Gastroesophageal sphincter (tissue), 4 donors: ENCODE data around the gene SMURF1. TPM values are rescaled to one million over a fixed set of nuclear protein-coding genes. Genes with fewer than 3 reads are reported as not detected.

Experiments
- ATAC-seq: fragments of 150-250 bp; one replicate; pipeline ENCODE4 v1.9.1; 2016; ENCODE audit warnings: mild to moderate bottlenecking, moderate library complexity
- H3K27ac ChIP-seq, 4 donors: fragments of 200-600 bp; sonication (generic) in 3 of 4; 1 replicate in 3 of 4; 2 replicates in 1 of 4; pipeline ENCODE4 v1.5.1; 2016 to 2019
- H3K27me3 ChIP-seq: fragments of 200-600 bp; sonication (generic); one replicate; pipeline ENCODE4 v1.5.1; 2019
- H3K36me3 ChIP-seq, 2 donors: fragments of 200-600 bp; sonication (generic); one replicate each; pipeline ENCODE4 v1.5.1; 2019; ENCODE audit warnings: control low read depth in 1 of 2
- H3K4me1 ChIP-seq, 3 donors: fragments of 200-600 bp; sonication (generic); 1 replicate in 2 of 3; 2 replicates in 1 of 3; pipeline ENCODE4 v1.5.1; 2016 to 2019; ENCODE audit warnings: control low read depth in 2 of 3
- H3K4me3 ChIP-seq, 2 donors: fragments of 200-600 bp; sonication (generic); one replicate each; pipeline ENCODE4 v1.5.1; 2019; ENCODE audit warnings: mild to moderate bottlenecking in 1 of 2, moderate library complexity in 1 of 2
- H3K9me3 ChIP-seq, 3 donors: fragments of 200-600 bp; sonication (generic); one replicate each; pipeline ENCODE4 v1.5.1; 2017 to 2019; ENCODE audit warnings: control low read depth in 2 of 3
- EP300 ChIP-seq: sonication (generic); formaldehyde crosslinking; IDR thresholded peaks from one replicate; pipeline ENCODE4 v1.6.1; 2017; ENCODE audit warnings: antibody characterized with exemption, mild to moderate bottlenecking
- POLR2A ChIP-seq, 2 donors: fragments of 450-650 bp; IDR thresholded peaks; one replicate each; pipeline ENCODE4 v1.6.1; 2017; ENCODE audit warnings: antibody characterized with exemption in 2 of 2, mild to moderate bottlenecking in 2 of 2, moderate library complexity in 1 of 2
- POLR2AphosphoS5 ChIP-seq: sonication (generic); formaldehyde crosslinking; IDR thresholded peaks from one replicate; pipeline ENCODE4 v1.6.1; 2017; ENCODE audit warnings: antibody characterized with exemption
- WGBS, 2 donors: methylation state at CpG; one replicate each; pipeline ENCODE4 v1.1.5; 2018; ENCODE audit warnings: low coverage in 1 of 2; 5-methylcytosine and 5-hydroxymethylcytosine counted together
- total RNA-seq, 4 donors: library from RNA; depleted of rRNA; stranded (reverse); fragments of >200 nt; gene quantifications; one replicate each; pipeline ENCODE4 v1.1.0, GENCODE V29; 2016
- TF ChIP-seq, protein P1 (sequence below), 4 experiments: fragments of 200-600 bp in 2 of 4; fragments of 450-650 bp in 2 of 4; sonication (generic) in 1 of 4; IDR thresholded peaks; one replicate each; pipeline ENCODE4 v1.5.1; 2017 to 2019; ENCODE audit warnings: antibody characterized with exemption in 4 of 4, mild to moderate bottlenecking in 2 of 4, moderate library complexity in 2 of 4

Gene SMURF1
- total RNA-seq, 4 donors from 2014 or later = 20.1 to 26.2 (median 21.9) TPM

DNA sequence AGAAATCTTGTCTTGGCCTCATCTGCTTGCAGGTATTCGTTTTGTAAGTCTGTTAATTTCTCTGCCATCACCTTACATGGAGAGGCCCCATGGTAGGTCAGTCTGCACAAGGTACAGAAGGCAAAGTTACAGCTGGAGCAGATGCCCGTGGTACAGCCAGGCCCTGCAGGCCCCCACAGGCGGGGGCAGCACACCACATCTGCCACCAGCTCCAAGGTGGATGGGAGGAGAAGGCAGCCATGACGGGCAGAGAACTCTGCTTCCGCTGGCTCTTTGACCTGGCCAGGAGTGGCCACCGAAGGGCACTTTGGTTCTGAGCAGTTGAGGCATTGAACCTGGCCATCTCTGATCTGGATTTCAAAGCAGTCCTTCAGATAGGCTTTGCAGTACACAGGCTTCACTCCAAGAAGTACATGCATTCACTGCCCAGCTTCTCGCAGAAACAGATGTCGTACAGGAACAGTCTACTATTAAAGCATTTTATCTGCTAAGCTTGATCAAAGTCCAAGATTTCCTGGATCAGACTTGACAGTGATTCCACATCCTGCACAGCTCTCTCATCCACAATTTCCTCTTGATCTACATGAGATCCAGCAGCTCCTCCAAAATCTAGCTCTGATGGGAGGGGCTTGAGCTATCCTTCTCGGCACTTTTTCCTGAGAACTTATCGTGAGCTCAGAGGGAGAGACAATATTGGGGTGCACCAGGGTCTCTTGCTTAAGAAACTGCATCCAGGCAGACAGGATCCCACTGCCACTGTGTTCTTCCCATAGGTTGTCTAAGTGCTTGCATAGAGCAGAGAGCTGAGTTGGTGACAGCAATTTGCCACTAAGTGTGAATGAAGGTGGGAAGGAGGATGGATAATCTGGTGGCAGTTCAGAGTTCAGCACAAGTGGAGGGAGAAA is 144.8 kb downstream of the SMURF1 start:
- no peak overlapping the region for H3K4me3 ChIP-seq
- H3K36me3 ChIP-seq = peaks cover 0 to 89% of the 10 kb centered on the region in 2 donors
- ATAC-seq = no peak
- peaks cover 0 to 12% (median 0%) of the 10 kb centered on the region in 3 donors for H3K4me1 ChIP-seq
- TF ChIP-seq POLR2AphosphoS5 (no peak), POLR2A (IDR thresholded peaks at IDR 0.05) (no peak), EP300 (no peak)
- TF ChIP-seq, protein P1, sequence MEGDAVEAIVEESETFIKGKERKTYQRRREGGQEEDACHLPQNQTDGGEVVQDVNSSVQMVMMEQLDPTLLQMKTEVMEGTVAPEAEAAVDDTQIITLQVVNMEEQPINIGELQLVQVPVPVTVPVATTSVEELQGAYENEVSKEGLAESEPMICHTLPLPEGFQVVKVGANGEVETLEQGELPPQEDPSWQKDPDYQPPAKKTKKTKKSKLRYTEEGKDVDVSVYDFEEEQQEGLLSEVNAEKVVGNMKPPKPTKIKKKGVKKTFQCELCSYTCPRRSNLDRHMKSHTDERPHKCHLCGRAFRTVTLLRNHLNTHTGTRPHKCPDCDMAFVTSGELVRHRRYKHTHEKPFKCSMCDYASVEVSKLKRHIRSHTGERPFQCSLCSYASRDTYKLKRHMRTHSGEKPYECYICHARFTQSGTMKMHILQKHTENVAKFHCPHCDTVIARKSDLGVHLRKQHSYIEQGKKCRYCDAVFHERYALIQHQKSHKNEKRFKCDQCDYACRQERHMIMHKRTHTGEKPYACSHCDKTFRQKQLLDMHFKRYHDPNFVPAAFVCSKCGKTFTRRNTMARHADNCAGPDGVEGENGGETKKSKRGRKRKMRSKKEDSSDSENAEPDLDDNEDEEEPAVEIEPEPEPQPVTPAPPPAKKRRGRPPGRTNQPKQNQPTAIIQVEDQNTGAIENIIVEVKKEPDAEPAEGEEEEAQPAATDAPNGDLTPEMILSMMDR (IDR thresholded peaks at IDR 0.05) = no peak
- H3K27me3 ChIP-seq = no peaks in the 10 kb centered on the region
- H3K9me3 ChIP-seq = no peaks in the 10 kb centered on the region
- 70 to 72% methylated on average over 2 to 5 of the region's 10 CpGs for WGBS, 2 donors
- no peak overlapping the region for H3K27ac ChIP-seq

DNA sequence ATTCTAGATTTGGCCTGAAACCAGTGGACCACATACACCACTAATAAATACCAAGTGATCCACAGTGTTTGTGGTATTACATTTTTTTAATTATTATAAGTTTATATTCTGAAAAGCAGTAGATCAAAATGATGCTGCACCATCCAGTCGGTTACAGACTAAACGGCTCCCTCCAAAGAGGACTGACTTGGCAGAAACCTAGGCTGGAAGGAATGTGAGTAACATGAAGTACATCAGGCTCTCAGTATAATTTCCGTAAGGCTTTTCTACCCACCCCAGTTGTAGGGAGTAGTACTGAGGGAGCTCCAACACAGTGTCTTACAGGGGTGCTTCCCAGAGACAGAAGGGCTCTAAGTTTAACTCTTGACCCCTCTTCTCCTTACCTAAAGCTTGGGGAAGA is 146.1 kb downstream of the SMURF1 start:
- Histone ChIP-seq H3K9me3 (no peaks in the 10 kb centered on the region), H3K27me3 (no peaks in the 10 kb centered on the region), H3K4me1 (peaks cover 0 to 12% (median 0%) of the 10 kb centered on the region in 3 donors), H3K4me3 (no peak overlapping the region), H3K36me3 (peaks cover 0 to 89% of the 10 kb centered on the region in 2 donors), H3K27ac (peak overlapping the region in 1 of 4 donors; percentile 13)
- WGBS, 2 donors = 17 to 23% methylated on average over 3 of the region's 3 CpGs
- TF ChIP-seq POLR2AphosphoS5 = no peak
- TF ChIP-seq, protein P1 (IDR thresholded peaks at IDR 0.05) = no peak
- TF ChIP-seq EP300 = no peak
- TF ChIP-seq POLR2A (IDR thresholded peaks at IDR 0.05) = no peak
- ATAC-seq = peak; percentile 45

DNA sequence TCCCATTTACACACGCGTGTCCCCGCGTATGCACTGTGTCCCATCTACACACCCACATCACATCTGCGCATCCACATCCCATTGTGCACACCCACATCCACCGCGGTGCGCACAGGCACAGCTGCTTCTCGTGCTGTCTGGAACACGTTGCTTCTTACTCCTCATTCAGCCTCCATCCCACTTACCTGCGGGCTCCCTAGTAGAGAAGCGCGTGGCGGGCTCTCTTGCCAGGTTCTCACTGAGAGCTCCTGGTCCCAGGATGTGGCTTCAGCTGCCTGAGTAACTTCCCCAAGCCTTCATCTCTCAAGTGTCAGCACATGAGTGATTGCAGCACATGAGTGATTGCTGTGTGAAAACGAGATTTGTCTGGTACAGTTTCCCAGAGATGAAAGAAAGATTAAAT is 147.8 kb downstream of the SMURF1 start:
- no peak overlapping the region for H3K27ac ChIP-seq
- no peak for ATAC-seq
- 90 to 91% methylated on average over 11 to 14 of the region's 15 CpGs for WGBS, 2 donors
- TF ChIP-seq POLR2A (IDR thresholded peaks at IDR 0.05) = no peak
- no peak for TF ChIP-seq POLR2AphosphoS5
- TF ChIP-seq, protein P1 (IDR thresholded peaks at IDR 0.05) = no peak
- no peak for TF ChIP-seq EP300
- no peak overlapping the region for H3K4me3 ChIP-seq
- H3K4me1 ChIP-seq = peaks cover 0 to 12% (median 0%) of the 10 kb centered on the region in 3 donors
- H3K36me3 ChIP-seq = peaks cover 0 to 89% of the 10 kb centered on the region in 2 donors
- H3K27me3 ChIP-seq = no peaks in the 10 kb centered on the region
- no peaks in the 10 kb centered on the region for H3K9me3 ChIP-seq

DNA sequence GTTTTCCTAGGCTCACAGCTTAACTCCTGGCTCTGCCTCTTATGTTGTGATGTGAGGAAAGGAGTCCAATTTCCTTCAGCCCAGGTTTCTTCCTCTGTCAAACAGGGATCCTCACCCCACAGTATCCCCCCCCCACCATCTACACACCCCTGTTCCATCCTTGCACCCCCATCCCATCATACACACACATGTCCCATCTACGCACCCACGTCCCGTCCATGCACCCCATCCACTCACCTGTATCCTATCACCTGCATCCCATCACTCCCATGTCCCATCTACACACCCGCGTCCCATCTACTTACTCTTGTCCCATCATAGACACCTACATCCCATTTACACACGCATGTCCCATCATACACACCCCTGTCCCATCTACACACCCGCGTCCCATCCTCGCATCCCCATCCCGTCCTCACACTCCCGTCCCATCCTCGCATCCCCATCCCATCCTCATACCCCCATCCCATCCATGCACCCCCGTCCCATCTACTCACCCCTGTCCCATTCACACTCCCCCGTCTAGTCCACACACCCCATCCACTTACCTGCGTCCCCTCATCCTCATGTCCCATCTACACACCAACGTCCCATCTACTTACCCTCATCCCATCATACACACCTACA is 148.3 kb downstream of the SMURF1 start:
- Histone ChIP-seq H3K36me3 (peaks cover 0 to 89% of the 10 kb centered on the region in 2 donors), H3K27me3 (no peaks in the 10 kb centered on the region), H3K27ac (no peak overlapping the region), H3K9me3 (no peaks in the 10 kb centered on the region), H3K4me1 (peaks cover 0 to 12% (median 0%) of the 10 kb centered on the region in 3 donors), H3K4me3 (no peak overlapping the region)
- TF ChIP-seq, protein P1 (IDR thresholded peaks at IDR 0.05) = no peak
- WGBS, 2 donors = 92% methylated on average over 12 to 16 of the region's 16 CpGs
- no peak for ATAC-seq
